ENCODE measurements around the gene RNASEH1.

The RNASEH1 gene

GRCh38 chr2:3598912-3599854, 41.0 kb upstream of the RNASEH1 start:
- peak in 1 of 2 experiments; percentile 47 for DNase-seq (ENCODE audit: low read depth in 1 of 2, low spot score in 1 of 2)
- Histone ChIP-seq H3K27ac (replicated peaks) (no peak overlapping the region), H3K27me3 (ENCODE audit: insufficient read depth, poor library complexity, severe bottlenecking) (no peaks in the 10 kb centered on the region), H3K4me3 (replicated peaks; ENCODE audit: insufficient read depth, low read length) (no peak overlapping the region)
- TF ChIP-seq GABPA (IDR thresholded peaks at IDR 0.05; ENCODE audit: low read depth): no peak
- TF ChIP-seq POLR2AphosphoS5 (IDR thresholded peaks at IDR 0.05; ENCODE audit: low read depth): no peak
- no peak for TF ChIP-seq CTCF (IDR thresholded peaks at IDR 0.05; ENCODE audit: insufficient read depth, low read length)
- no peak for TF ChIP-seq SPI1 (IDR thresholded peaks at IDR 0.05; ENCODE audit: borderline replicate concordance, low read depth)
- no peak for TF ChIP-seq REST (IDR thresholded peaks at IDR 0.05; ENCODE audit: insufficient replicate concordance, low read depth)

GRCh38 chr2:3598197-3598910, 40.2 kb upstream of the RNASEH1 start:
- TF ChIP-seq REST (IDR thresholded peaks at IDR 0.05; ENCODE audit: insufficient replicate concordance, low read depth) (no peak), GABPA (IDR thresholded peaks at IDR 0.05; ENCODE audit: low read depth) (no peak), POLR2AphosphoS5 (IDR thresholded peaks at IDR 0.05; ENCODE audit: low read depth) (no peak), SPI1 (IDR thresholded peaks at IDR 0.05; ENCODE audit: borderline replicate concordance, low read depth) (no peak), CTCF (IDR thresholded peaks at IDR 0.05; ENCODE audit: insufficient read depth, low read length) (no peak)
- H3K27ac ChIP-seq (replicated peaks): no peak overlapping the region
- H3K4me3 ChIP-seq (replicated peaks; ENCODE audit: insufficient read depth, low read length): no peak overlapping the region
- no peaks in the 10 kb centered on the region for H3K27me3 ChIP-seq (ENCODE audit: insufficient read depth, poor library complexity, severe bottlenecking)
- DNase-seq (ENCODE audit: low read depth in 1 of 2, low spot score in 1 of 2): no peak

- Histone ChIP-seq H3K27ac (replicated peaks) (no peak overlapping the region), H3K27me3 (ENCODE audit: insufficient read depth, poor library complexity, severe bottlenecking) (no peaks in the 10 kb centered on the region)
- TF ChIP-seq POLR2AphosphoS5 (IDR thresholded peaks at IDR 0.05; ENCODE audit: low read depth) (no peak), GABPA (IDR thresholded peaks at IDR 0.05; ENCODE audit: low read depth) (no peak), SPI1 (IDR thresholded peaks at IDR 0.05; ENCODE audit: borderline replicate concordance, low read depth) (no peak)
Measured at GRCh38 chr2:3597567-3597966, 39.4 kb upstream of the RNASEH1 start.

GRCh38 chr2:3596901-3597417, 38.8 kb upstream of the RNASEH1 start:
- Histone ChIP-seq H3K4me3 (replicated peaks; ENCODE audit: insufficient read depth, low read length) (no peak overlapping the region), H3K27ac (replicated peaks) (no peak overlapping the region), H3K27me3 (ENCODE audit: insufficient read depth, poor library complexity, severe bottlenecking) (no peaks in the 10 kb centered on the region)
- DNase-seq (ENCODE audit: low read depth in 1 of 2, low spot score in 1 of 2): no peak
- no peak for TF ChIP-seq GABPA (IDR thresholded peaks at IDR 0.05; ENCODE audit: low read depth)
- TF ChIP-seq POLR2AphosphoS5 (IDR thresholded peaks at IDR 0.05; ENCODE audit: low read depth): no peak
- no peak for TF ChIP-seq SPI1 (IDR thresholded peaks at IDR 0.05; ENCODE audit: borderline replicate concordance, low read depth)
- no peak for TF ChIP-seq REST (IDR thresholded peaks at IDR 0.05; ENCODE audit: insufficient replicate concordance, low read depth)
- TF ChIP-seq CTCF (IDR thresholded peaks at IDR 0.05; ENCODE audit: insufficient read depth, low read length): no peak

More at GRCh38 chr2:3597567-3597966, 39.4 kb upstream of the RNASEH1 start:
- H3K4me3 ChIP-seq (replicated peaks; ENCODE audit: insufficient read depth, low read length): no peak overlapping the region
- DNase-seq (ENCODE audit: low read depth in 1 of 2, low spot score in 1 of 2): no peak

Measured in HL-60 (cell line).